Breast epithelium (tissue), 4 donors: ENCODE measurements around the gene SLC8A2. TPM values are rescaled to one million over a fixed set of nuclear protein-coding genes. Genes with fewer than 3 reads are reported as not detected.

Experiments
- DNase-seq, 2 donors: peaks; one replicate each; pipeline ENCODE4 v3.0.0-alpha.2; 2019; ENCODE audit warnings: low spot score in 2 of 2
- H3K27ac ChIP-seq, 2 donors: fragments of 200-600 bp; sonication (generic) in 1 of 2; one replicate each; pipeline ENCODE4 v1.5.1; 2016 to 2019; ENCODE audit warnings: mild to moderate bottlenecking in 1 of 2
- H3K27me3 ChIP-seq, 2 donors: fragments of 200-600 bp; sonication (generic) in 1 of 2; one replicate each; pipeline versions ENCODE4 v1.5.1 to v1.6.0; 2017 to 2019; ENCODE audit warnings: control low read depth in 1 of 2, mild to moderate bottlenecking in 1 of 2
- H3K36me3 ChIP-seq: fragments of 200-600 bp; one replicate; pipeline ENCODE4 v1.5.1; 2019
- H3K4me1 ChIP-seq, 2 donors: fragments of 200-600 bp; sonication (generic); one replicate each; pipeline ENCODE4 v1.5.1; 2016 to 2019; ENCODE audit warnings: control low read depth in 1 of 2
- H3K4me3 ChIP-seq, 3 donors: fragments of 200-600 bp; sonication (generic); 1 replicate in 2 of 3; 2 replicates in 1 of 3; pipeline ENCODE4 v1.5.1; 2016 to 2019; ENCODE audit warnings: mild to moderate bottlenecking in 3 of 3, moderate library complexity in 2 of 3
- H3K9me3 ChIP-seq, 2 donors: fragments of 200-600 bp; sonication (generic) in 1 of 2; one replicate each; pipeline ENCODE4 v1.5.1; 2016 to 2019; ENCODE audit warnings: control low read depth in 1 of 2
- POLR2A ChIP-seq: fragments of 450-650 bp; IDR thresholded peaks from one replicate; pipeline ENCODE4 v1.6.1; 2016; ENCODE audit warnings: antibody characterized with exemption, mild to moderate bottlenecking, moderate library complexity
- POLR2AphosphoS5 ChIP-seq, 3 donors: sonication (generic); formaldehyde crosslinking; IDR thresholded peaks; one replicate each; pipeline ENCODE4 v1.6.1; 2017; ENCODE audit warnings: antibody characterized with exemption in 3 of 3
- intact Hi-C: fragments of 100-400 bp; cut with DNase I; formaldehyde crosslinking; loops from one replicate; pipeline ENCODE4 v1.15.1; 2023; ENCODE audit warnings: low total_unique reads
- total RNA-seq, 3 donors: library from RNA; depleted of rRNA; stranded (reverse); fragments of >200 nt; gene quantifications; one replicate each; pipeline ENCODE4 v1.1.0, GENCODE V29; 2016
- TF ChIP-seq, protein P1 (sequence below), 3 donors: fragments of 450-650 bp; IDR thresholded peaks; one replicate each; pipeline ENCODE4 v1.5.1; 2016 to 2017; ENCODE audit warnings: antibody characterized with exemption in 3 of 3, mild to moderate bottlenecking in 3 of 3, moderate library complexity in 3 of 3

Gene SLC8A2
- total RNA-seq, 3 donors from 2014 or later, result under 0.01 to 0.29 TPM; not detected in 1

DNA sequence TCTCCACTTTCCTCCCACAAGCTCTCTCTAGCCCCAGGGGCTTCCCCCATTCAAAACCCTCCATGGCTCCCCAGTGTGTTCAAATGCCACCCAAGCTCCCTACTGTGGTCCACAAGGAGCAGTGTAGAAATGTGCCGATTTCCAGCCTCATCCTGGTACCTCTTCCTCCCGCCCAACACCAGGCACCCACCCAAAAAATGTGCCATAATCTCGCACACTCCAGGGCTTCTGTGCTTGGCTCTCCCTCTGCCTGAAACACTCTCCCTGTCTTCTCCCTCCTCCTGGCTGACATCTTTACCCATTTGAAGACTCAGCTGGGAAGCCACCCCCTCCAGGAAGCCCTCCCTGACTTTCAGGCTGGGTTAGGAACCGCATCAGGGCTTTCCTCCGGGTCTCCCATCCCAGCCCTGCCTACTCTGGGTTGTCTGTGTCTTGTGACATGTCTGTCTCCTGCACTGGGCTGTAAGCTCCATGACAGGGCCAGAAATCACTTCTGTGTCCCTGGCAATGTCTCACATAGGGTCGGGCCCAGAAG, 35.7 kb downstream of the SLC8A2 start:
- Histone ChIP-seq H3K4me1 (no peaks in the 10 kb centered on the region), H3K9me3 (no peaks in the 10 kb centered on the region), H3K36me3 (no peaks in the 10 kb centered on the region), H3K27ac (no peak overlapping the region), H3K4me3 (no peak overlapping the region), H3K27me3 (peaks cover 3 to 26% of the 10 kb centered on the region in 2 donors)
- no peak for DNase-seq
- TF ChIP-seq POLR2A, result no peak
- TF ChIP-seq, protein P1, sequence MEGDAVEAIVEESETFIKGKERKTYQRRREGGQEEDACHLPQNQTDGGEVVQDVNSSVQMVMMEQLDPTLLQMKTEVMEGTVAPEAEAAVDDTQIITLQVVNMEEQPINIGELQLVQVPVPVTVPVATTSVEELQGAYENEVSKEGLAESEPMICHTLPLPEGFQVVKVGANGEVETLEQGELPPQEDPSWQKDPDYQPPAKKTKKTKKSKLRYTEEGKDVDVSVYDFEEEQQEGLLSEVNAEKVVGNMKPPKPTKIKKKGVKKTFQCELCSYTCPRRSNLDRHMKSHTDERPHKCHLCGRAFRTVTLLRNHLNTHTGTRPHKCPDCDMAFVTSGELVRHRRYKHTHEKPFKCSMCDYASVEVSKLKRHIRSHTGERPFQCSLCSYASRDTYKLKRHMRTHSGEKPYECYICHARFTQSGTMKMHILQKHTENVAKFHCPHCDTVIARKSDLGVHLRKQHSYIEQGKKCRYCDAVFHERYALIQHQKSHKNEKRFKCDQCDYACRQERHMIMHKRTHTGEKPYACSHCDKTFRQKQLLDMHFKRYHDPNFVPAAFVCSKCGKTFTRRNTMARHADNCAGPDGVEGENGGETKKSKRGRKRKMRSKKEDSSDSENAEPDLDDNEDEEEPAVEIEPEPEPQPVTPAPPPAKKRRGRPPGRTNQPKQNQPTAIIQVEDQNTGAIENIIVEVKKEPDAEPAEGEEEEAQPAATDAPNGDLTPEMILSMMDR (IDR thresholded peaks at IDR 0.05), result no peak
- no peak for TF ChIP-seq POLR2AphosphoS5 (IDR thresholded peaks at IDR 0.05)
- intact Hi-C loops, result no loop called here

DNA sequence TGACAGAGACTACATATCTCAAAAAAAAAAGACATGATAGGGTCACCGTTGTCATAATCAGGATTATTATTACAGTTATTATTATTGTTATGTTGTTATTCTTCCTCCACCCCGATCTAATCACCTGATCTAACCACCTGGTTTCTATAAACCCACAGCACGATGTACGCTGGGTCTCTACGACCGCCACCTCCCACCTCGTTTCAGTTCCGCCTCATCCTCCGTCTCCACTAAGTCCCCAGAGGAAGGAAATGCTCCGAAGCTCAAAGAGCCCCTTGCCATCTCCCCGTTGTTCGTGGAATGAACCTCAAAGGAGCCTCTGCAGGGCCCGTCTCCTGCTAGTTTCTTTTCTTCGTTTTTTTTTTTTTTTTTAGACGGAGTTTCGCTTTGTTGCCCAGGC, 36.5 kb downstream of the SLC8A2 start:
- Histone ChIP-seq H3K9me3 (no peaks in the 10 kb centered on the region), H3K4me1 (peaks cover 0 to 2% of the 10 kb centered on the region in 2 donors), H3K4me3 (no peak overlapping the region), H3K27me3 (peaks cover 3 to 26% of the 10 kb centered on the region in 2 donors), H3K36me3 (no peaks in the 10 kb centered on the region), H3K27ac (no peak overlapping the region)
- no peak for DNase-seq
- intact Hi-C loops, result no loop called here
- no peak for TF ChIP-seq POLR2AphosphoS5 (IDR thresholded peaks at IDR 0.05)
- TF ChIP-seq, protein P1 (IDR thresholded peaks at IDR 0.05), result no peak
- no peak for TF ChIP-seq POLR2A

DNA sequence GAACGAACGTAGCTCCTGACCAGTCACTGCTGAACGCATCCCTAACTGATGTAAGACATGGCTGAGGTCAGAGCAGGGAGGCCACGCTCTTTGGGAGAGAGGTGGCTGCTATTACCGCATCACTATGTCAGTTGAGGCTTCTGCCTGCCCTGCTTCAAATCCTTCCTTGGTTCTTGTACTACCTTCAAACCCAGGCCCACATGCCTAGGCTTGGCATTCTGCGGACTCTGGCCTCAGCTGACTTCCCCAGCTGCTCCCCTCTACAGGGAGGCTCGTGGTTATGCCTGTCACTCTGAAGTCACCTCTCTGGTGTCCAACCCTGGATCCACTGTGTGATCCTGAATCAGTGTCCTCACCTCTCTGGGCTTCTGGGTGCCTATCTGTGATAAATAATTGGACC, 37.6 kb downstream of the SLC8A2 start:
- H3K4me3 ChIP-seq, result no peak overlapping the region
- intact Hi-C loops, result no loop called here
- H3K36me3 ChIP-seq, result no peaks in the 10 kb centered on the region
- peaks cover 3 to 6% of the 10 kb centered on the region in 2 donors for H3K4me1 ChIP-seq
- H3K27ac ChIP-seq, result no peak overlapping the region
- TF ChIP-seq, protein P1 (IDR thresholded peaks at IDR 0.05), result no peak
- TF ChIP-seq POLR2AphosphoS5 (IDR thresholded peaks at IDR 0.05) (no peak), POLR2A (no peak)
- H3K9me3 ChIP-seq, result no peaks in the 10 kb centered on the region
- H3K27me3 ChIP-seq, result peaks cover 3 to 30% of the 10 kb centered on the region in 2 donors
- DNase-seq, result no peak

DNA sequence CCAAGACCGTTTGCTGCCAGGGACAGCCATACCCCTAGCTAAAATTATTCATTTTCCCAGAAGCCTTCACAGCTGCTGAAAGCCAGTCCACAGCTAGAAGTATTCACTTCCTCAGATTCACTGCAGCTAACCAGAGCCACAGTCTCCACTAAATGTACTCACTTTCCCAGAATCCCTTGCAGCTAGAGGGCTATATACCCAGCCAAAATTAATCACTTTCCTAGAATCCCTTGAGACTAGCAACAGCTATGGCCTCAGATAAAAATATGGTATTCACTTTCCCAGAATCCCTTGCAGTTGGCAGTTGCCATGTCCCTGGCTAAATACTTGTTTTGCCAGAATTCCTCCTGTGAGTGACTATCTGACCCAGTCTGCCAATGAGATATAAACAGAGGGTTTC, 38.6 kb downstream of the SLC8A2 start:
- intact Hi-C loops, result no loop called here
- peaks cover 3 to 13% of the 10 kb centered on the region in 2 donors for H3K4me1 ChIP-seq
- DNase-seq, result no peak
- TF ChIP-seq POLR2AphosphoS5 (IDR thresholded peaks at IDR 0.05) (no peak), POLR2A (no peak)
- TF ChIP-seq, protein P1 (IDR thresholded peaks at IDR 0.05), result no peak
- H3K27me3 ChIP-seq, result peaks cover 3 to 30% of the 10 kb centered on the region in 2 donors
- no peak overlapping the region for H3K27ac ChIP-seq
- no peaks in the 10 kb centered on the region for H3K36me3 ChIP-seq
- no peak overlapping the region for H3K4me3 ChIP-seq
- no peaks in the 10 kb centered on the region for H3K9me3 ChIP-seq

DNA sequence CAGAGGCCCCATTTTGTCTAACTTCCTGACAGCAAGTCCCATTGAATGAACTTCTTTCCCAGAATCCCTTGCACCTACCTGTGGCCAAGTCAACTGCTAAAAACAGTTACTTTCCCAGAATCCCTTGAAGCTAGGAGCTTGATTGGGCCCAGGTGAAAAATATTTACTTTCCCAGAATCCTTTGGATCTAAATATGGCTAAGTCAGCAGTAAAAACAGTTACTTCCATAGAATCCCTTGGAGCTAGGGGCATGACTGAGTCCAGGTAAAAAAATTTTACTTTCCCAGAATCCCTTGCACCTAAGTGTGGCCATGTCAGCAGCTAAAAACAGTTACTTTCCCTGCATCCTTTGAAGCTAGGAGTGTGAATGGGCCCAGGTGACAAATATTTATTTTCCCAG, 39.2 kb downstream of the SLC8A2 start:
- H3K4me3 ChIP-seq, result no peak overlapping the region
- DNase-seq, result no peak
- intact Hi-C loops, result no loop called here
- H3K36me3 ChIP-seq, result no peaks in the 10 kb centered on the region
- H3K9me3 ChIP-seq, result no peaks in the 10 kb centered on the region
- TF ChIP-seq, protein P1 (IDR thresholded peaks at IDR 0.05), result no peak
- TF ChIP-seq POLR2A (no peak), POLR2AphosphoS5 (IDR thresholded peaks at IDR 0.05) (no peak)
- H3K27me3 ChIP-seq, result peaks cover 3 to 30% of the 10 kb centered on the region in 2 donors
- H3K4me1 ChIP-seq, result peaks cover 3 to 13% of the 10 kb centered on the region in 2 donors
- no peak overlapping the region for H3K27ac ChIP-seq
